MM.1S (cell line): ENCODE measurements around the gene SPEM3.

ENCODE experiments used
- CTCF ChIP-seq: fragments of 300-600 bp; sonication (generic); IDR thresholded peaks from 2 replicates; pipeline ENCODE4 v1.5.1; 2016; ENCODE audit warnings: antibody characterized with exemption, low read length, mixed read lengths
- EZH2 ChIP-seq: fragments of 300-600 bp; sonication (generic); optimal IDR thresholded peaks from 2 replicates; pipeline ENCODE3; 2017; ENCODE audit warnings: low read depth, mild to moderate bottlenecking, antibody characterized with exemption, low read length, mixed read lengths
- EZH2phosphoT487 ChIP-seq: fragments of 300-600 bp; sonication (generic); IDR thresholded peaks from 2 replicates; pipeline ENCODE4 v1.6.1; 2018; ENCODE audit warnings: antibody characterized with exemption, low read length

- TF ChIP-seq CTCF, result no peak
- TF ChIP-seq EZH2, result no peak
- no peak for TF ChIP-seq EZH2phosphoT487
These were observed 2.6 kb downstream of the SPEM3 start for GRCh38 chr17:7431231-7431630.
